Measurements from ENCODE around the gene KDR.

DNA sequence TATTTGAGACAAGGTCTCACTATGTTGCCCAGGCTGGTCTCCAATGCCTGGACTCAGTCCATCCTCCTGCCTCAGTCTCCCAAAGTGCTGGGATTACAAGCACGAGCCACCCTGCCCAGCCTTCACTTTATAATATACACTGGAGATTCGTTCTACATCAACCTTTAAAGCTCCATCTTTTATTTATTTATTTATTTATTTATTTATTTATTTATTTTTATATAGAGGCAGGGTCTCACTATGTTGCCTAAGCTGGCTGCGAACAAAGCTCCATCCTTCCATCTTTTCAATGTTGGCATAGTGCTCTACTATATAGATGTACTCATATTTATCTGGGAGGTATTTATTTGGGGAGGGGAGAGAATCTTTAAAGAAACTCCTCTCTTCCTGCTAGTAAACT is 1.7 kb upstream of the KDR start:
- TF ChIP-seq, protein P1, sequence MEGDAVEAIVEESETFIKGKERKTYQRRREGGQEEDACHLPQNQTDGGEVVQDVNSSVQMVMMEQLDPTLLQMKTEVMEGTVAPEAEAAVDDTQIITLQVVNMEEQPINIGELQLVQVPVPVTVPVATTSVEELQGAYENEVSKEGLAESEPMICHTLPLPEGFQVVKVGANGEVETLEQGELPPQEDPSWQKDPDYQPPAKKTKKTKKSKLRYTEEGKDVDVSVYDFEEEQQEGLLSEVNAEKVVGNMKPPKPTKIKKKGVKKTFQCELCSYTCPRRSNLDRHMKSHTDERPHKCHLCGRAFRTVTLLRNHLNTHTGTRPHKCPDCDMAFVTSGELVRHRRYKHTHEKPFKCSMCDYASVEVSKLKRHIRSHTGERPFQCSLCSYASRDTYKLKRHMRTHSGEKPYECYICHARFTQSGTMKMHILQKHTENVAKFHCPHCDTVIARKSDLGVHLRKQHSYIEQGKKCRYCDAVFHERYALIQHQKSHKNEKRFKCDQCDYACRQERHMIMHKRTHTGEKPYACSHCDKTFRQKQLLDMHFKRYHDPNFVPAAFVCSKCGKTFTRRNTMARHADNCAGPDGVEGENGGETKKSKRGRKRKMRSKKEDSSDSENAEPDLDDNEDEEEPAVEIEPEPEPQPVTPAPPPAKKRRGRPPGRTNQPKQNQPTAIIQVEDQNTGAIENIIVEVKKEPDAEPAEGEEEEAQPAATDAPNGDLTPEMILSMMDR (IDR thresholded peaks at IDR 0.05), result no peak
- no peak for TF ChIP-seq POLR2A (IDR thresholded peaks at IDR 0.05)
